HG02840 (cell line): ENCODE measurements around the gene USP24.
"Not testable (repeated sequence)": the region's sequence is repeated elsewhere in the genome, so short reads cannot be mapped to it uniquely, and the experiment has no call there.

Experiments used
- ATAC-seq: cut with Tn5 transposase; IDR thresholded peaks from one replicate; pipeline ENCODE4 v1.9.1; 2021; ENCODE audit warnings: mild to moderate bottlenecking, moderate library complexity, moderate number of reproducible peaks; ENCODE audit not compliant: unreplicated experiment, low FRiP score

The USP24 gene

GRCh38 chr1:55198044-55198443 is 17.1 kb downstream of the USP24 start:
- no peak for ATAC-seq

- ATAC-seq, result no peak
Measured at GRCh38 chr1:55197099-55197498, 18.1 kb downstream of the USP24 start.

GRCh38 chr1:55196433-55197035 is 18.6 kb downstream of the USP24 start:
- no peak for ATAC-seq

GRCh38 chr1:55195521-55196233 is 19.5 kb downstream of the USP24 start:
- no peak for ATAC-seq

DNA sequence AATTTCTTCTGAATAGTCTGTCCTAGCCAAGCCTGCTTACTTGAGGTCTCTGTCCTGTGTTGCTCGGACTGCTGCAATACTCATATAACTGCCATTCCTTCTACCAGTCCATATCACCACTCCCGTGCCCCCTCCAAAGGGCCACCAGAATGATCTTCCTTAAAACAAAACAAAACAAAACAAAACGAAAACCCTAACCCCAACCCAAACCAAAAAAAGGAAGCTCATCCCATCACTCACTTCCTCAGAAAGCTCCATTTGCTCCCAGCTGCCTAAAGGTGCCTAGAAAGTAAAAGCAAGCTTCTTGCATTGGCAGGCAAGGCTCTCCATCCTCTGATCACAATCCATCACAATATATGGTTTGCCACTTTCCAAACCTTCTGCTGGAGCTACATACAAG is 20.3 kb downstream of the USP24 start:
- ATAC-seq, result no peak

DNA sequence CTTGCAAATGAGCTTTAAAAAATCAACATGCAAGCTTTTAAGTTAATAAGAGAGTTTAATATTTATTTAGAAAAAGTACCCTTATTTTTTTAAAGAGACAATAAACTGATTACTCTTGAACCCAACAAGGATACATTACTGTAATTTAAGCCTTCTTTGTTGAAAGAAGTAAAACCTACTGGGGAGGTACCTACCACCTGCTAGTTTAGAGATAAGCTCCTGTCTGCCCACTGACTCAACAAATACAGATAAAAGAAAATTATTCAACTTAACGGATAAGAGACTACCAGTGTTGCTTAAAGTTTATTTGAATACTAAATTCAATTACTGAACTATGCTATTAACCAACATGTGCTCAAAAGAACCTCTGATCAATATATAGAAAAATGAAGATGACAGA is 23.1 kb downstream of the USP24 start:
- ATAC-seq, result no peak

GRCh38 chr1:55191219-55191952 is 23.8 kb downstream of the USP24 start:
- not testable (repeated sequence) for ATAC-seq

GRCh38 chr1:55190109-55190508 is 25.1 kb downstream of the USP24 start:
- no peak for ATAC-seq

- ATAC-seq, result no peak
Measured at GRCh38 chr1:55188909-55189308, 26.3 kb downstream of the USP24 start.

- no peak for ATAC-seq
Measured at GRCh38 chr1:55185832-55186231, 29.3 kb downstream of the USP24 start.

- ATAC-seq, result no peak
Measured at GRCh38 chr1:55184859-55185258, 30.3 kb downstream of the USP24 start.

DNA sequence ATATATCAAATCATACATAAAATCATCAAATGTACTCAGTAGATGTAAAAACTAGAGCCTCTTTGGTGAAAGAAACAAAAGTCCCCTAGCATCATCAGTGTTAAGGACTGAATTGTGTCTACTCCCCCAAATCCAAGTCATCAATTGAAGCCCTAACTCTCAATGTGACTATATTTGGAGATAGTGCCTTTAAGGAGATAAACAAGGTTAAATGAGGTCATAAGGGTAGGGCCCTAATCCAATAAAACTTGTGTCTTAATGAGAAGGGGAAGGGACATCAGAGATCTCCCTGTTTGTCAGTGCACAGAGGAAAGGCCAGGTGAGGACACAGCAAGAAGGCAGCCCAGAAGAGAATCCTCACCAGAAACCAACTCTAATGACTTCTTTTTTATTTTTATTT is 33.5 kb downstream of the USP24 start:
- ATAC-seq, result no peak

DNA sequence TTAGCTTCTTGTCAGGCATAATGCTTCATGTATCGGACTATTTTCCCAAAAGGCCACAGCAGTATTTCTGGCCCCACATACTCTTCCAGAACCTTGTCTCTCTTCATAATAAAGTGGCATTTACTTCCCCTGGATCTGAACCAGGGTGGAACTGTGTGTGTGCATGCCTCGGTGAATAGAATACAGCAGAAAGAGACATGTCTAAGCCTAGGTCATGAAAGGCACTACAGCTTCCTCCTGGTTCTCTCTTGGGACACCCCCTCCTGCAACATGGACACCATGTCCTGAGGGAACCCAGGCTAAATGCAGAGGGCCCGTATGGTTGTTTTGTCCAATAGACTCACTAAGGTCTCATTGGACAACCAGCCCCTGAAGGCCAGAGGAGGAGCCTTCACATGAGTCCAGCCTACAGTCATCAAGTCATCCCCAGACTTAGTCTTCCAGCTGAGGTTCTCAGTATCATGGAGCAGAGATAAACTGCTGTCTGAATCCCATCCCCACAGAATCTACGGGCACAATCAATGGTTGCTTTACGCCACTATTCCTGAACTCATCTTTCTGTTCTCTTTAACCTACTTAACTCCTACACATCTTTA is 35.0 kb downstream of the USP24 start:
- ATAC-seq, result no peak

DNA sequence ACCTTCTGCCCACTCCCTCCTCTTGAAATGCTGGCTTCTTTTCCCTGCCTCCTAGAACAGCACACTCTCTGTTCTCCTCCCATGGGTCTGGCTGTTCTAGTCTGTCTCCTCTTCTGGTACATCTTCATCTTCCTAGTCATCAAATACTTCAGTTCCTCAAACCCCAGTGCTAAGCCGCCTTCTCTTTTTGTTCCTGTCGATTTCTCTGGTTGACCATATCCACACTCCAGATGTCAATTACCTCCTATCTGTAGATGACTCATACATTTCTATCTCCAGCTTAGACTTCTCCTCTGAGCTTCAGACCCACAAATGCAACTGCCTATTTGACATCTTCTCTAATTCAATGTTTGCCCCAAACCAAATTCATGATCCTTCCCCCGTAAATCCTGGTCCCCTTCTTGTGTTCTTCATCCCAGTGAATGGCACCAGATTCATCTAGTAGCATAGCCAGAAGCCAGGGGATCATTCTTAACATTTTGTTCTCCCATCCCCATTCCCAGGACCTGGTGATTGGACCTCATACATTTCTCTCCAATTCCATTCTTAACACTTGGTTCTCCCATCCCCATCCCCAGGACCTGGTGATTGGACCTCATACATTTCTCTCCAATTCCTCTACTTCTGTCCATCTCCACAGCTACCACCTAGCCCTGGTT is 35.9 kb downstream of the USP24 start:
- ATAC-seq, result no peak

GRCh38 chr1:55172687-55173086 is 42.5 kb downstream of the USP24 start:
- ATAC-seq, result no peak

- ATAC-seq, result no peak
Measured at GRCh38 chr1:55172272-55172671, 42.9 kb downstream of the USP24 start.

DNA sequence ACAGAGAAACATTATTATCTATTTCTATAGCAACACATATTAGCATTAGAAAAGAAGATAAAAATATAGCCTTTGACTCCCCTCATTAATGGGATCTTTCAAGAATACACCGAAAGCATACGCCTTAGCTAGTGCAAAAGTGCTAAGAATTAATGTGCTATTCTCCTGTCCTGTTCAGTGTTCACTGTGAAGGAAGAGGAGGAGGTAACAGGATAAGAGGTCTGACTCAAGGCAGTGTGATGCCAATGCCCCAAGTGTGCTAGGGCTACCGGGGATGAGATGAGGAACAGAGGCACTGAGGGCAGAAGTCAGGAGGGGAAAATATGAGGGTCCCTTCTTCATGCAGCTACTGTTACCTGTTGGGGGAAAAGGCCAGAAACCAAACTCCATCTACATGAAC is 43.5 kb downstream of the USP24 start:
- ATAC-seq, result no peak

- ATAC-seq, result no peak
Measured at GRCh38 chr1:55170426-55170825, 44.7 kb downstream of the USP24 start.

DNA sequence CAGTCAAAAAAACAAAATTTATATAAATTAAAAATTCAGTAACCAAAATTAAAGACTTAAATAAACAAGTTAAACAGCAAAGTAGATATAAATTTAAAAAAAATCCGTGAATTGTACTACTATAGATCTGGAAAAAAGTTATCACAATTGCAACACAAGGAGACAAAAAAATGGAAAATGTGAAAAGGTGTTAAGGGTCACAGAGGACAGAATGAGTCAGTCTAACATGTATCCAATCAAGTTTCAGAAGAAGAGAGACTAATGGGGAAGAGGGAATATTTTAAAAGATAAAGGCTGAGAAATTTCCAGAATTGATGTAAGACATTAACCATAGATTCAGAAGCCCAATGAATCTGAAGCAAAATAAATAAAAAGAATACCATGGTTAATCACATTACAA is 46.0 kb downstream of the USP24 start:
- ATAC-seq, result no peak

- ATAC-seq, result no peak
Measured at GRCh38 chr1:55168353-55168752, 46.8 kb downstream of the USP24 start.
